ENCODE measurements around the gene GYG1. TPM values are rescaled to one million over a fixed set of nuclear protein-coding genes. Genes with fewer than 3 reads are reported as not detected.
"Not testable (repeated sequence)": the region's sequence is repeated elsewhere in the genome, so short reads cannot be mapped to it uniquely, and the experiment has no call there.

Gene GYG1
- total RNA-seq, 1 experiment from 2014 or later: 28.1 TPM

- DNase-seq (ENCODE audit: low read depth): no peak
- in situ Hi-C loops (cut with HindIII; ENCODE audit: low pct_unique_long_range_greater_than_20kb, low sequenced_read_pairs): no loop called here
Measured at GRCh38 chr3:148975248-148975647, 16.1 kb upstream of the GYG1 start.

GRCh38 chr3:148975696-148976095 lies 15.6 kb upstream of the GYG1 start:
- DNase-seq (ENCODE audit: low read depth): no peak
- in situ Hi-C loops (cut with HindIII; ENCODE audit: low pct_unique_long_range_greater_than_20kb, low sequenced_read_pairs): no loop called here

GRCh38 chr3:148981273-148981672 lies 10.1 kb upstream of the GYG1 start:
- in situ Hi-C loops (cut with HindIII; ENCODE audit: low pct_unique_long_range_greater_than_20kb, low sequenced_read_pairs): no loop called here
- no peak for DNase-seq (ENCODE audit: low read depth)

GRCh38 chr3:148987551-148987950 lies 3.8 kb upstream of the GYG1 start:
- in situ Hi-C loops (cut with HindIII; ENCODE audit: low pct_unique_long_range_greater_than_20kb, low sequenced_read_pairs); DNase-seq (ENCODE audit: low read depth): not testable (repeated sequence)

- in situ Hi-C loops (cut with HindIII; ENCODE audit: low pct_unique_long_range_greater_than_20kb, low sequenced_read_pairs): no loop called here
- DNase-seq (ENCODE audit: low read depth): no peak
Measured at GRCh38 chr3:148990236-148990635, 1.1 kb upstream of the GYG1 start.

- DNase-seq (ENCODE audit: low read depth): peak; percentile 18
- in situ Hi-C loops (cut with HindIII; ENCODE audit: low pct_unique_long_range_greater_than_20kb, low sequenced_read_pairs): no loop called here
Measured at GRCh38 chr3:148992027-148992634, 791 bp downstream of the GYG1 start.

GRCh38 chr3:148992635-148993255 lies 1.4 kb downstream of the GYG1 start:
- no peak for DNase-seq (ENCODE audit: low read depth)
- in situ Hi-C loops (cut with HindIII; ENCODE audit: low pct_unique_long_range_greater_than_20kb, low sequenced_read_pairs): no loop called here

- in situ Hi-C loops (cut with HindIII; ENCODE audit: low pct_unique_long_range_greater_than_20kb, low sequenced_read_pairs): no loop called here
- no peak for DNase-seq (ENCODE audit: low read depth)
Measured at GRCh38 chr3:148997623-148998022, 6.3 kb downstream of the GYG1 start.

- in situ Hi-C loops (cut with HindIII; ENCODE audit: low pct_unique_long_range_greater_than_20kb, low sequenced_read_pairs): no loop called here
- no peak for DNase-seq (ENCODE audit: low read depth)
Measured at GRCh38 chr3:148998297-148998696, 7.0 kb downstream of the GYG1 start.

GRCh38 chr3:148998715-148999423 lies 7.5 kb downstream of the GYG1 start:
- in situ Hi-C loops (cut with HindIII; ENCODE audit: low pct_unique_long_range_greater_than_20kb, low sequenced_read_pairs): no loop called here
- no peak for DNase-seq (ENCODE audit: low read depth)

- DNase-seq (ENCODE audit: low read depth): no peak
- in situ Hi-C loops (cut with HindIII; ENCODE audit: low pct_unique_long_range_greater_than_20kb, low sequenced_read_pairs): no loop called here
Measured at GRCh38 chr3:148999806-149000205, 8.5 kb downstream of the GYG1 start.

- in situ Hi-C loops (cut with HindIII; ENCODE audit: low pct_unique_long_range_greater_than_20kb, low sequenced_read_pairs): no loop called here
- no peak for DNase-seq (ENCODE audit: low read depth)
Measured at GRCh38 chr3:149000206-149000745, 8.9 kb downstream of the GYG1 start.

GRCh38 chr3:149001727-149002126 lies 10.4 kb downstream of the GYG1 start:
- in situ Hi-C loops (cut with HindIII; ENCODE audit: low pct_unique_long_range_greater_than_20kb, low sequenced_read_pairs): no loop called here

GRCh38 chr3:149003653-149004305 lies 12.4 kb downstream of the GYG1 start:
- in situ Hi-C loops (cut with HindIII; ENCODE audit: low pct_unique_long_range_greater_than_20kb, low sequenced_read_pairs): no loop called here

More at GRCh38 chr3:149001727-149002126, 10.4 kb downstream of the GYG1 start:
- no peak for DNase-seq (ENCODE audit: low read depth)

GRCh38 chr3:149004622-149005021 lies 13.3 kb downstream of the GYG1 start:
- in situ Hi-C loops (cut with HindIII; ENCODE audit: low pct_unique_long_range_greater_than_20kb, low sequenced_read_pairs): no loop called here
- peak; percentile 80 for DNase-seq (ENCODE audit: low read depth)

More at GRCh38 chr3:149003653-149004305, 12.4 kb downstream of the GYG1 start:
- DNase-seq (ENCODE audit: low read depth): peak; percentile 53

- DNase-seq (ENCODE audit: low read depth): no peak
- in situ Hi-C loops (cut with HindIII; ENCODE audit: low pct_unique_long_range_greater_than_20kb, low sequenced_read_pairs): no loop called here
Measured at GRCh38 chr3:149005416-149005815, 14.1 kb downstream of the GYG1 start.

GRCh38 chr3:149007567-149008257 lies 16.4 kb downstream of the GYG1 start:
- no peak for DNase-seq (ENCODE audit: low read depth)
- in situ Hi-C loops (cut with HindIII; ENCODE audit: low pct_unique_long_range_greater_than_20kb, low sequenced_read_pairs): no loop called here

- in situ Hi-C loops (cut with HindIII; ENCODE audit: low pct_unique_long_range_greater_than_20kb, low sequenced_read_pairs): no loop called here
- DNase-seq (ENCODE audit: low read depth): no peak
Measured at GRCh38 chr3:149009732-149010131, 18.4 kb downstream of the GYG1 start.
